ENCODE measurements around the gene ANKRD16. TPM values are rescaled to one million over a fixed set of nuclear protein-coding genes. Genes with fewer than 3 reads are reported as not detected.

ANKRD16 gene
- 6.9 TPM for total RNA-seq (2021; ENCODE audit: unreplicated experiment)
- polyA plus RNA-seq (2012; ENCODE audit: insufficient read length) = 10.9 TPM
- Bru-seq, nascent RNA = percentile 51 among the genes with signal in this experiment
- BruChase-seq, experiment 1, labeled RNA remaining after a 2-hour chase = percentile 61 among the genes with signal in this experiment
- BruChase-seq, experiment 2, labeled RNA remaining after a 6-hour chase = percentile 52 among the genes with signal in this experiment
- long read RNA-seq, transcript ANKRD16-202 (7 exons, 1,646 nt) = major isoform, 11 of 20 reads
- long read RNA-seq, partial matches to known transcripts = 1 of 20 reads
- long read RNA-seq, other reads (novel, unspliced or antisense) = 4 of 20 reads

GRCh38 chr10:5889624-5890451, at the start of gene ANKRD16, which contains the start of gene FBH1:
ANKRD16 (minus strand) TSS chr10:5889893; CDS start chr10:5889354, 539 bp downstream.
FBH1 (plus strand) TSS chr10:5890243; CDS start chr10:5890346, 103 bp downstream.
- Histone ChIP-seq H3K27ac (ENCODE audit: low read length) (peak within 1 kb of the TSS; percentile 69), H3K36me3 (ENCODE audit: control insufficient read depth, insufficient read depth, low read length) (peaks cover 4% of the 10 kb centered on the region), H3K4me1 (ENCODE audit: control insufficient read depth, insufficient read depth, low read length) (peaks cover 3% of the 10 kb centered on the region; the same call in 1 of the 2 replicates), H3K9me3 (ENCODE audit: control insufficient read depth, insufficient read depth, low read depth, low read length) (no peaks in the 10 kb centered on the region), H3K27me3 (ENCODE audit: control insufficient read depth, insufficient read depth, low read length) (no peaks in the 10 kb centered on the region), H3K4me3 (ENCODE audit: low read depth in 2 of 2, low read length in 2 of 2) (peak within 1 kb of the TSS; percentile 72 to 77)
- ChIA-PET CTCF (no interaction called here), POLR2A (interaction anchor here (0.6 to 0.9 kb wide), 3 partner anchors 11 to 883 kb away, joined by 3 to 6 read pairs (median 6); no protein-coding TSS in a partner anchor)
- BruUV-seq (replicated peaks) = no TSS peak
- in situ Hi-C loops (cut with HindIII; ENCODE audit: low pct_unique_long_range_greater_than_20kb, low sequenced_read_pairs) (no loop called here), intact Hi-C loops (cut with micrococcal nuclease; ENCODE audit: unreplicated experiment) (no loop called here)
- DNase-seq (ENCODE audit: low read depth, low spot score) (peak; percentile 66), ATAC-seq (peak; percentile 96)
- TF ChIP-seq REST (IDR thresholded peaks at IDR 0.05; ENCODE audit: insufficient read depth in 1 of 2, low read depth in 2 of 2, low read length in 1 of 2) (no peak), POLR2AphosphoS5 (IDR thresholded peaks at IDR 0.05; ENCODE audit: low read depth, low read length) (peak; percentile 14; the same call in 1 of the 2 replicates), SIN3A (IDR thresholded peaks at IDR 0.05; ENCODE audit: borderline replicate concordance, insufficient read depth, low read depth, low read length) (no peak), TCF7L2 (IDR thresholded peaks at IDR 0.05; ENCODE audit: low read depth, low read length) (no peak)

GRCh38 chr10:5938291-5938690, 48.6 kb upstream of the ANKRD16 start:
- no peaks in the 10 kb centered on the region for H3K9me3 ChIP-seq (ENCODE audit: control insufficient read depth, insufficient read depth, low read depth, low read length)
- no peaks in the 10 kb centered on the region; the same call in 1 of the 2 replicates for H3K36me3 ChIP-seq (ENCODE audit: control insufficient read depth, insufficient read depth, low read length)
- no peak for TF ChIP-seq TCF7L2 (IDR thresholded peaks at IDR 0.05; ENCODE audit: low read depth, low read length)
- TF ChIP-seq POLR2AphosphoS5 (IDR thresholded peaks at IDR 0.05; ENCODE audit: low read depth, low read length) = no peak
- TF ChIP-seq CTCF (IDR thresholded peaks at IDR 0.05) = no peak
- TF ChIP-seq SIN3A (IDR thresholded peaks at IDR 0.05; ENCODE audit: borderline replicate concordance, insufficient read depth, low read depth, low read length) = no peak
- no peak for TF ChIP-seq REST (IDR thresholded peaks at IDR 0.05; ENCODE audit: insufficient read depth in 1 of 2, low read depth in 2 of 2, low read length in 1 of 2)
- DNase-seq (ENCODE audit: low read depth, low spot score) (no peak), ATAC-seq (no peak)
- no peak overlapping the region for H3K4me3 ChIP-seq (ENCODE audit: low read depth in 2 of 2, low read length in 2 of 2)
- no peaks in the 10 kb centered on the region for H3K27me3 ChIP-seq (ENCODE audit: control insufficient read depth, insufficient read depth, low read length)
- ChIA-PET CTCF (no interaction called here), POLR2A (no interaction called here)
- H3K27ac ChIP-seq (ENCODE audit: low read length) = no peak overlapping the region
- no peaks in the 10 kb centered on the region for H3K4me1 ChIP-seq (ENCODE audit: control insufficient read depth, insufficient read depth, low read length)
- in situ Hi-C loops (cut with HindIII; ENCODE audit: low pct_unique_long_range_greater_than_20kb, low sequenced_read_pairs) = no loop called here
- intact Hi-C loops (cut with micrococcal nuclease; ENCODE audit: unreplicated experiment) = no loop called here
- BruUV-seq (replicated peaks) = no TSS peak

Measured in Panc1 (cell line).